Thymus (tissue), 11 donors: ENCODE data around the gene LHX1. TPM values are rescaled to one million over a fixed set of nuclear protein-coding genes. Genes with fewer than 3 reads are reported as not detected.

Experiments
- DNase-seq, 9 donors: peaks; one replicate each; pipeline ENCODE4 v3.0.0-alpha.2; 2013; ENCODE audit warnings: low spot score in 9 of 9, low read depth in 6 of 9, missing footprints in 1 of 9
- H3K27ac ChIP-seq, 2 donors: one replicate each; pipeline ENCODE4 v1.5.1; 2013; ENCODE audit warnings: control low read depth in 1 of 2, low read depth in 1 of 2, low read length in 1 of 2, mild to moderate bottlenecking in 1 of 2, moderate library complexity in 1 of 2
- H3K27me3 ChIP-seq, 2 donors: one replicate each; pipeline ENCODE4 v1.5.1; 2013; ENCODE audit warnings: low read length in 1 of 2; ENCODE audit not compliant: control insufficient read depth in 2 of 2, insufficient read depth in 1 of 2
- H3K36me3 ChIP-seq, 2 donors: one replicate each; pipeline ENCODE4 v1.5.1; 2013; ENCODE audit warnings: low read length in 1 of 2, mild to moderate bottlenecking in 1 of 2, moderate library complexity in 1 of 2; ENCODE audit not compliant: control insufficient read depth in 2 of 2, insufficient read depth in 2 of 2
- H3K4me1 ChIP-seq, 2 donors: one replicate each; pipeline ENCODE4 v1.5.1; 2013; ENCODE audit warnings: low read length in 2 of 2; ENCODE audit not compliant: control insufficient read depth in 2 of 2, insufficient read depth in 2 of 2
- H3K4me3 ChIP-seq, 2 donors: one replicate each; pipeline ENCODE4 v1.5.1; 2013; ENCODE audit warnings: low read length in 2 of 2, control low read depth in 1 of 2, mild to moderate bottlenecking in 1 of 2
- H3K9me3 ChIP-seq, 2 donors: one replicate each; pipeline ENCODE4 v1.5.1; 2013; ENCODE audit warnings: low read length in 1 of 2, mild to moderate bottlenecking in 1 of 2; ENCODE audit not compliant: control insufficient read depth in 2 of 2, insufficient read depth in 1 of 2
- WGBS: extraction: QIAGEN DNeasy Blood & Tissue Kit; methylation state at CpG from one replicate; pipeline ENCODE4 v1.1.7; 2013; 5-methylcytosine and 5-hydroxymethylcytosine counted together
- polyA plus RNA-seq: library from polyadenylated mRNA; stranded (reverse); fragments of 200-250 nt; gene quantifications from one replicate; pipeline ENCODE4 v1.2.3, GENCODE V29; 2013
- total RNA-seq: library from RNA; stranded (reverse); fragments of 120-200 nt; gene quantifications from one replicate; pipeline ENCODE4 v1.2.4, GENCODE V29; 2013
- donor health status: healthy.

Gene LHX1
- total and polyA plus RNA-seq, 2 donors = 0.09 TPM; not detected in 1

GRCh38 chr17:36920032-36921005 is 17.0 kb upstream of the LHX1 start:
- no peak for DNase-seq
- Histone ChIP-seq H3K27me3 (peaks cover 28 to 82% of the 10 kb centered on the region in 2 donors), H3K4me1 (no peaks in the 10 kb centered on the region), H3K36me3 (no peaks in the 10 kb centered on the region), H3K4me3 (no peak overlapping the region), H3K27ac (no peak overlapping the region), H3K9me3 (no peaks in the 10 kb centered on the region)
- 20% methylated on average over 18 of the region's 18 CpGs for WGBS

- Histone ChIP-seq H3K36me3 (no peaks in the 10 kb centered on the region), H3K4me1 (no peaks in the 10 kb centered on the region), H3K27me3 (peaks cover 28 to 91% of the 10 kb centered on the region in 2 donors), H3K4me3 (no peak overlapping the region), H3K9me3 (no peaks in the 10 kb centered on the region), H3K27ac (no peak overlapping the region)
- no peak for DNase-seq
- 73% methylated on average over 7 of the region's 7 CpGs for WGBS
Observed at GRCh38 chr17:36921095-36921851, 16.0 kb upstream of the LHX1 start.

DNA sequence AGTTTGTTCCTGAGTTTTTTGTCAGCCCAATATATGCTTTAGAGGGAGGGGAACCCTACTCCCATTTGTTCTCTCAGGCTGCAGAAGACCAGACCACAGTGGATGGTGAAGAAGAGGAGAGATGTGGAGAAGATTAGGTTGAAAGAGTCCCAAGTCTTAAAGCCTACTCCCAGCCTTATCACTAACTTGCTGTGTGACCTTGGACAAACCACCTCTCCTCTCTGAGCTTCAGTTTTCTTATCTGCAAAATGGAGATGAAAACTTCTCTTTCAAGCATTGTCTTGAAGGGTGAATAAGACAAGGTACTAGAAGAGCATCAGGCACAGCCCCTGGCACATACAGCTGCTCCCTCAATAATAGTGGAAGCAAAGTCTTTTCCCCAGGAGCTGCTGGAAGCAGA is 15.1 kb upstream of the LHX1 start:
- DNase-seq = no peak
- Histone ChIP-seq H3K9me3 (no peaks in the 10 kb centered on the region), H3K27ac (no peak overlapping the region), H3K4me1 (no peaks in the 10 kb centered on the region), H3K36me3 (no peaks in the 10 kb centered on the region), H3K4me3 (no peak overlapping the region), H3K27me3 (peaks cover 32 to 90% of the 10 kb centered on the region in 2 donors)

DNA sequence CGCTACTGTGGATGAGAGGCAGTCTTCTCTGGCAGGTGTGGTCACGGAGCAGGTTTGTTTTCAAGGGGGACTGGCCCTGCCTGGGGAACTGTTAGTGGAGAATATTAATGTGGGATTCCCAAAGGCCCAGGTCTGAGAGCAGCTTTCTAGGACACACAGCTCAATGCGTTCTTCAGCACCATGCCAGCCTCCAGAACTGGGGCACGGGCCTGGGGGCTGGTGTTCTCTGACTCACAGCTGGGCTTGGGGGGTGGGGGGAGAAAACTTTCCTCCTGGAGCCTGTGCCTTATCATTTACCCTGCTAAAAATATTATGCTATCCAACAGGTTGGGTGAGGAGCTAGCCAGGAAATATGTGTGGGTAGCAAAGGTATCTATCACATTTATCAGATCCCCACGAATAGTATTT is 13.5 kb upstream of the LHX1 start:
- no peaks in the 10 kb centered on the region for H3K4me1 ChIP-seq
- 90% methylated on average over 5 of the region's 5 CpGs for WGBS
- H3K9me3 ChIP-seq = no peaks in the 10 kb centered on the region
- no peak overlapping the region for H3K4me3 ChIP-seq
- H3K27ac ChIP-seq = no peak overlapping the region
- H3K36me3 ChIP-seq = no peaks in the 10 kb centered on the region
- no peak for DNase-seq
- peaks cover 47 to 93% of the 10 kb centered on the region in 2 donors for H3K27me3 ChIP-seq

GRCh38 chr17:36926226-36926625 is 11.0 kb upstream of the LHX1 start:
- WGBS = 93% methylated on average over 3 of the region's 3 CpGs
- Histone ChIP-seq H3K9me3 (no peaks in the 10 kb centered on the region), H3K4me1 (no peaks in the 10 kb centered on the region), H3K36me3 (no peaks in the 10 kb centered on the region), H3K4me3 (no peak overlapping the region), H3K27me3 (peaks cover 58 to 93% of the 10 kb centered on the region in 2 donors), H3K27ac (no peak overlapping the region)
- no peak for DNase-seq

GRCh38 chr17:36926701-36927100 is 10.6 kb upstream of the LHX1 start:
- Histone ChIP-seq H3K27me3 (peaks cover 59 to 93% of the 10 kb centered on the region in 2 donors), H3K4me3 (no peak overlapping the region), H3K9me3 (no peaks in the 10 kb centered on the region), H3K4me1 (no peaks in the 10 kb centered on the region), H3K36me3 (no peaks in the 10 kb centered on the region), H3K27ac (no peak overlapping the region)
- DNase-seq = no peak
- 80% methylated on average over 2 of the region's 2 CpGs for WGBS

- Histone ChIP-seq H3K4me1 (no peaks in the 10 kb centered on the region), H3K27ac (no peak overlapping the region), H3K27me3 (peaks cover 61 to 93% of the 10 kb centered on the region in 2 donors), H3K4me3 (no peak overlapping the region), H3K9me3 (no peaks in the 10 kb centered on the region), H3K36me3 (no peaks in the 10 kb centered on the region)
- no peak for DNase-seq
- 32% methylated on average over 13 of the region's 13 CpGs for WGBS
Observed at GRCh38 chr17:36928471-36929345, 8.6 kb upstream of the LHX1 start.

GRCh38 chr17:36929851-36930582 is 7.3 kb upstream of the LHX1 start:
- H3K27me3 ChIP-seq = peaks cover 70 to 99% of the 10 kb centered on the region in 2 donors
- no peak for DNase-seq
- no peaks in the 10 kb centered on the region for H3K36me3 ChIP-seq
- no peak overlapping the region for H3K27ac ChIP-seq
- 32% methylated on average over 16 of the region's 16 CpGs for WGBS
- H3K4me3 ChIP-seq = no peak overlapping the region
- peaks cover 0 to 12% of the 10 kb centered on the region in 2 donors for H3K4me1 ChIP-seq
- peaks cover 0 to 4% of the 10 kb centered on the region in 2 donors for H3K9me3 ChIP-seq
